IPS DF 6.9 (cell line): Measurements from ENCODE around the gene TBL1X.

ENCODE experiments used
- DNase-seq: peaks from one replicate; pipeline ENCODE4 v3.0.0-alpha.2; 2013; ENCODE audit warnings: low read depth, low spot score
- H3K27ac ChIP-seq: one replicate; pipeline ENCODE4 v1.5.1; 2013; ENCODE audit warnings: low read length, control low read depth
- H3K27me3 ChIP-seq: 2 replicates; pipeline ENCODE4 v1.6.1; 2013; ENCODE audit warnings: mild to moderate bottlenecking, low read length; ENCODE audit not compliant: control insufficient read depth, insufficient read depth
- H3K36me3 ChIP-seq: 2 replicates; pipeline ENCODE4 v1.6.1; 2013; ENCODE audit warnings: low read length; ENCODE audit not compliant: control insufficient read depth, insufficient read depth
- H3K4me1 ChIP-seq: 2 replicates; pipeline ENCODE4 v1.6.1; 2013; ENCODE audit warnings: low read length; ENCODE audit not compliant: control insufficient read depth, insufficient read depth
- H3K4me3 ChIP-seq: 2 replicates; pipeline ENCODE4 v1.5.1; 2013; ENCODE audit warnings: mild to moderate bottlenecking, low read length
- H3K9me3 ChIP-seq: 2 replicates; pipeline ENCODE4 v1.6.1; 2013; ENCODE audit warnings: low read length, inconsistent platforms; ENCODE audit not compliant: control insufficient read depth, insufficient read depth
- WGBS: extraction: QIAGEN DNeasy Blood & Tissue Kit; methylation state at CpG from one replicate; pipeline ENCODE4 v1.1.7; 2013; ENCODE audit warnings: mixed read lengths, missing lambda C conversion rate; ENCODE audit not compliant: insufficient read length, insufficient coverage; 5-methylcytosine and 5-hydroxymethylcytosine counted together

The TBL1X gene

GRCh38 chrX:9612146-9612505 is 147.3 kb downstream of the TBL1X start:
- no peak for DNase-seq
- Histone ChIP-seq H3K4me3 (no peak overlapping the region), H3K36me3 (no peaks in the 10 kb centered on the region), H3K27ac (no peak overlapping the region), H3K9me3 (no peaks in the 10 kb centered on the region), H3K27me3 (no peaks in the 10 kb centered on the region), H3K4me1 (no peaks in the 10 kb centered on the region)
- no CpG with 5 or more reads among the region's 4 CpGs for WGBS

DNA sequence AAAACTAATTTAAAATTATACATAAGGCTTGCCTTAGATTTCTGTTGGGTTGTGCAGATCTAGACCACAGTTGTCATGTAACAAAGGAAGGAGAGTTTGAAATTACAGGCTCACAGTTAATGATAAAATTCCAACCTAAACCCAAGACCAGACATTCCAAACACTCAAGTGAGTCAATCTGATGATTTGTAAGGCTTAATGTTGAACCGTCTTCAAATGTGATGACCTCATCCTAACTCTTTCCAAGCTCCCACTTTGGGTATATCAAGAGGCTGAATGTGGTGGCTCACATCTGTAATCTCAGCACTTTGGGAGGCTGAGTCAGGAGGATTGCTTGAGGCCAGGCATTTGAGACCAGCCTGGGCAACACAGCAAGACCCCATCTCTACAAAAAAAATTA is 149.2 kb downstream of the TBL1X start:
- H3K9me3 ChIP-seq: no peaks in the 10 kb centered on the region
- no CpG with 5 or more reads among the region's 1 CpG for WGBS
- no peaks in the 10 kb centered on the region for H3K36me3 ChIP-seq
- DNase-seq: no peak
- H3K4me1 ChIP-seq: no peaks in the 10 kb centered on the region
- no peaks in the 10 kb centered on the region for H3K27me3 ChIP-seq
- H3K27ac ChIP-seq: no peak overlapping the region
- H3K4me3 ChIP-seq: no peak overlapping the region

GRCh38 chrX:9619133-9619532 is 154.3 kb downstream of the TBL1X start:
- Histone ChIP-seq H3K9me3 (no peaks in the 10 kb centered on the region), H3K27ac (no peak overlapping the region), H3K4me3 (no peak overlapping the region), H3K27me3 (no peaks in the 10 kb centered on the region), H3K4me1 (no peaks in the 10 kb centered on the region; the same call in 1 of the 2 replicates), H3K36me3 (no peaks in the 10 kb centered on the region)
- no peak for DNase-seq
- no CpG with 5 or more reads among the region's 5 CpGs for WGBS

DNA sequence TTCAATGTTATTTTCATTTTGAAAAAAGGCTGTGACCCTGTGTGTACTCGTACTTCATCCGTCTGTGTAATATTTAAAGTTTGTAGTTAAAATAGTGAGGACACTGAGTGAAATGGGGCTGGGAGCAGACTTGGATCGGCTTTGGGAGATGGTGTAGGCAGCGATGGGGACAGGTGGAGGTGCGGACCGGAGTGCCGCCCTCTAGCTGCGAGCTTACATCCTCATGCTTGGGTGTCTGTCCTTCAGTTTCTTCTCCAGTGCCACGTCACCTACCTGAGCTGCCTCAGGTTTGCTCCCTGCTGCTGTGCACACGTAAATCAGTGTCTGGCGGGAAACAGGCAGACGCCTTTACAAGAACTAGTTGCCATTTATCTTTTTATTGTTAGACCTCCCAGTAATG is 154.7 kb downstream of the TBL1X start:
- WGBS: no CpG with 5 or more reads among the region's 12 CpGs
- H3K27me3 ChIP-seq: no peaks in the 10 kb centered on the region
- no peak overlapping the region for H3K27ac ChIP-seq
- no peaks in the 10 kb centered on the region for H3K36me3 ChIP-seq
- no peaks in the 10 kb centered on the region for H3K9me3 ChIP-seq
- no peak for DNase-seq
- no peak overlapping the region for H3K4me3 ChIP-seq
- H3K4me1 ChIP-seq: no peaks in the 10 kb centered on the region; the same call in 1 of the 2 replicates

DNA sequence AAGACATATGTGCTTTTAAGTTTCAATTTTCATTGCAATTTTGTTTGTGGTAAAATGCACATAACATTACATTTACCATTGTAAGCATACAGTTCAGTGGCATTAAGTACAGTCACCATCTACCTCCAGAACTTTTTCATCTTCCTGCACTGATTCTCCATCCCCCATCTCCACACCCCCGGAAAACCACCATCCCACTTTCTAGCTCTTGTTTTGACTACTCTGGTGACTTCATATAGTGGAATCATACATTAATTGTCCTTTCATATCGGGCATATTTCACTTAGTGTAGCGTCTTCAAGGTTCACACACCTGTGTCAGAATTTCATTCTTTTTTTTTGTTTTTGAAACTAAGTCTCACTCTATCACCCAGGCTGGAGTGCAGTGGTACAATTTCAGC is 157.3 kb downstream of the TBL1X start:
- Histone ChIP-seq H3K27me3 (no peaks in the 10 kb centered on the region), H3K4me1 (no peaks in the 10 kb centered on the region; the same call in 1 of the 2 replicates)
- no CpG with 5 or more reads among the region's 3 CpGs for WGBS

DNA sequence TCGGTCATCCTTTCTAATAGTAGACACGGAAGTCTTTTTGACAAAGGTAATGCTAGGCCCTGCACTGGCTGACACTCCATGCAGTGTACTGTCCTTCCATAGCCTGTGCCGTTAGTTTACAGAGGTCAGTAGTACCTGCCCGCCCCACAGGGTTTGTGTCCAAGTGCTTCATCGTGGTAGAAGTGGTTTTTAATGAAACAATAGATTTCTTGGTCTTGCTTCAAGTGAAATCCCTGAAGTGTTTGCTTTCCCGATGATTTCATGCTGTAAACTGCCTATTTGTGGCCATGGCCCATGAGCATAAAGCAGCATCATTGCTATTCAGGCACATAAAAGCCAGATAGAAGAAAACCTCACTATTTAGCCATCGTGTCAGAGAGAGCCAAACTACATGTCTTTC is 161.5 kb downstream of the TBL1X start:
- no peaks in the 10 kb centered on the region for H3K9me3 ChIP-seq
- H3K36me3 ChIP-seq: no peaks in the 10 kb centered on the region
- no peak overlapping the region for H3K4me3 ChIP-seq
- no peak for DNase-seq
- WGBS: no CpG with 5 or more reads among the region's 7 CpGs
- no peaks in the 10 kb centered on the region for H3K27me3 ChIP-seq
- no peaks in the 10 kb centered on the region for H3K4me1 ChIP-seq
- H3K27ac ChIP-seq: no peak overlapping the region

More for the DNA sequence above, 157.3 kb downstream of the TBL1X start:
- Histone ChIP-seq H3K9me3 (no peaks in the 10 kb centered on the region), H3K27ac (no peak overlapping the region), H3K36me3 (no peaks in the 10 kb centered on the region), H3K4me3 (no peak overlapping the region)
- no peak for DNase-seq

GRCh38 chrX:9627922-9628321 is 163.1 kb downstream of the TBL1X start:
- WGBS: no CpG with 5 or more reads among the region's 1 CpG

GRCh38 chrX:9628779-9629493 is 164.1 kb downstream of the TBL1X start:
- no peak for DNase-seq
- no peaks in the 10 kb centered on the region for H3K36me3 ChIP-seq
- no CpG with 5 or more reads among the region's 6 CpGs for WGBS
- no peaks in the 10 kb centered on the region for H3K27me3 ChIP-seq
- no peaks in the 10 kb centered on the region for H3K4me1 ChIP-seq
- H3K27ac ChIP-seq: no peak overlapping the region
- H3K4me3 ChIP-seq: no peak overlapping the region
- no peaks in the 10 kb centered on the region for H3K9me3 ChIP-seq

More at GRCh38 chrX:9627922-9628321, 163.1 kb downstream of the TBL1X start:
- no peaks in the 10 kb centered on the region for H3K4me1 ChIP-seq
- no peak overlapping the region for H3K4me3 ChIP-seq
- no peak for DNase-seq
- no peak overlapping the region for H3K27ac ChIP-seq
- no peaks in the 10 kb centered on the region for H3K27me3 ChIP-seq
- no peaks in the 10 kb centered on the region for H3K36me3 ChIP-seq
- no peaks in the 10 kb centered on the region for H3K9me3 ChIP-seq

GRCh38 chrX:9634551-9634950 is 169.7 kb downstream of the TBL1X start:
- WGBS: no CpG with 5 or more reads among the region's 7 CpGs
- Histone ChIP-seq H3K36me3 (no peaks in the 10 kb centered on the region), H3K4me1 (no peaks in the 10 kb centered on the region), H3K27me3 (no peaks in the 10 kb centered on the region), H3K27ac (no peak overlapping the region), H3K9me3 (no peaks in the 10 kb centered on the region), H3K4me3 (no peak overlapping the region)
- DNase-seq: no peak

- Histone ChIP-seq H3K27ac (no peak overlapping the region), H3K4me3 (no peak overlapping the region), H3K4me1 (no peaks in the 10 kb centered on the region), H3K9me3 (no peaks in the 10 kb centered on the region), H3K36me3 (no peaks in the 10 kb centered on the region), H3K27me3 (no peaks in the 10 kb centered on the region)
- DNase-seq: no peak
- WGBS: no CpG with 5 or more reads among the region's 4 CpGs
Measured at GRCh38 chrX:9635368-9635767, 170.5 kb downstream of the TBL1X start.

DNA sequence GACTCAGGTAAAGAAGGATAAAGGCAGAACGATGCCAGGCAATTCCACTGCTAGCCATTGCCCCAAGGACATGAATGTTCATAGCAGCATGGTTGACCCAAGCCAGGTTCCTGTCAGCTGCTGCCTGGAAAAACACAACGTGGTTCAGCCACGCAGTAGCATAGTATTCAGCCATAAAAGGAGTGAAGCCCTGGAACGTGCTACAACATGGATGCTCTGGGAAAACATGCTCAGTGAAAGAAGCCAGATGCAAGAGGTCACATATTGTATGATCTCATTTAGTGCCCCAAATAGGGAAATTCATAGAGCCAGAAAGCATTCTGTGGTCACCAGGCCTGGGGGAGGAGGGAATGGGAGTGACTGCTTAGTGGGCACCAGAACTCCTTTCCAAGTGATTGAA is 170.9 kb downstream of the TBL1X start:
- H3K36me3 ChIP-seq: no peaks in the 10 kb centered on the region
- no peak overlapping the region for H3K27ac ChIP-seq
- no peaks in the 10 kb centered on the region for H3K9me3 ChIP-seq
- WGBS: no CpG with 5 or more reads among the region's 4 CpGs
- no peak for DNase-seq
- no peaks in the 10 kb centered on the region for H3K27me3 ChIP-seq
- H3K4me1 ChIP-seq: no peaks in the 10 kb centered on the region
- H3K4me3 ChIP-seq: no peak overlapping the region
